Astrocyte of the hippocampus (primary cell): ENCODE results near the gene RBM33.
"Not testable (repeated sequence)": the region's sequence is repeated elsewhere in the genome, so short reads cannot be mapped to it uniquely, and the experiment has no call there.

Experiments
- DNase-seq: peaks from one replicate; pipeline ENCODE4 v3.0.0; 2011; ENCODE audit warnings: low read depth, low spot score

The RBM33 gene

DNA sequence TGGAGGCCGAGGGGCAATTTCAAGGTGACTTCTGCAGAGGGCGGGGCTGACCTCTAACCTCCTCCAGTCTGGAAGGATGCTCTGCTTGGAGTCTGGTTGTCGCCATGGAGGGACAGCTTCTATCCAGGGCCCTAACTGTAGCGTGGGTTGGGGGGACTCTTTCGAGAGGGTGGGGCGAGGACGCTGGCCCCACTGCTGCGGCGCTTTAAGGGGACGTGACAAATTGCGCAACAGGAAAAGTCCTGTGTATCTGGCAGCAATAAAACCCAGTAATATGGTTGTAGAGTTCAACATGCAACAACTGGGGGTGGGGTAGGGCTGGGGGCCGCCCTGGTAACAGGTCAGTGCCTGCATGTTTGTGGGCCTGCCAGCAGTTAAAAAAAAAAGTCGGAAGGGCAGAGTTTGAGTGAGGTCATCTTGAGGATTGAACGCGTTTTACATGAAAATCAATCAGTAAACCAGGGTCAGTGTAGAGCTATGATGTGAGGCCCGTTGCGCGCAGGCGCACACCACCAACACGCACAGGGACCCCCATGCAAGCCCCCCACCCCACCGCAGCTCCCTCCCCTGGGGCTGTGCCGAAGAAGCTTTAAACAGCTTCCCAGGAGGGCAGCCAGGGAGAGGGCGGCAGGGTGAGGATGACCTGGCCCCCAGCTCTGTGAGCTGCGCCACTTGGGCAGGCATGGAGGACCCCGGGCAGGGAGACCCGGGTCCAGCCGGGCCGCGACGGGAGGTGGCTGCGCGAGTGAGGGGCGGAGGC is 163.5 kb downstream of the RBM33 start:
- DNase-seq = no peak

DNA sequence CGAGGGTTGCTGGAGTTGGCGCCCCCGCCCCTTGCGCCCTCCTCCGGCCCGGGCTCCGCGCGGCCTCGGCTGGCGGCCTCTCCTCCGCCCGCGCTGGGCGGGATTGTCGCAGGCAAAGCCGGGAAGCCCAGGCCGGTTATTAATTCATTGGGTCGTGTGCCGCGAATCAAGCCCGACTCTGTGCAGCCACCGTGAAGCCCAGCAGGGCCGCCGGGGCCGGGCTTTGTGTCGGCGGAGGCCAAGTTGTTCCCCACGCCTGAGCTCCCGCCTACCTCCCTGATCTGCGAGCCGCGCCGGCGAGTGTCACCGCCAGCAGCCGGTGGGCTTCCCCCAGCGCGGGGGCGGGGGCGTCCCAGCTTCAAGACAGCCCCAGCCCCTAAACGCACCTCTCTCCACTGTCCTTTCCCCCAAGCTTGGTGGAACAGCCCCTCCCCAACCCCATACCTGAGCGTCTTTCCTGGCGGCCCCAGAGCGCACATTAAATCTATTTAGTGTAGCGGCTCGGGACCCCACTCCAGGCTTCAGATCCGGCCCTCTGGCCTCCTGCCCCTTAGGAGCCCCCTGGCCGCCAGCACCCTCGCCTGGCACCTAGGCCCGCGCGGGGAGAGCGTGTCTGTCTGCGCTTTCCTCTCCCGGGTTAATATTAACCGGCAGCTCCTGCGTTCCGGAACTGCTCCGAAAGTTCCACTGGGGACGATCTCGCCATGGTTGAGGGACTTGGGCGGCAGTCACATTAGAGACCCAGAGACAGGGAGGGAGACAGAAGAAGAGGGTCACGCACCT is 164.3 kb downstream of the RBM33 start:
- no peak for DNase-seq

DNA sequence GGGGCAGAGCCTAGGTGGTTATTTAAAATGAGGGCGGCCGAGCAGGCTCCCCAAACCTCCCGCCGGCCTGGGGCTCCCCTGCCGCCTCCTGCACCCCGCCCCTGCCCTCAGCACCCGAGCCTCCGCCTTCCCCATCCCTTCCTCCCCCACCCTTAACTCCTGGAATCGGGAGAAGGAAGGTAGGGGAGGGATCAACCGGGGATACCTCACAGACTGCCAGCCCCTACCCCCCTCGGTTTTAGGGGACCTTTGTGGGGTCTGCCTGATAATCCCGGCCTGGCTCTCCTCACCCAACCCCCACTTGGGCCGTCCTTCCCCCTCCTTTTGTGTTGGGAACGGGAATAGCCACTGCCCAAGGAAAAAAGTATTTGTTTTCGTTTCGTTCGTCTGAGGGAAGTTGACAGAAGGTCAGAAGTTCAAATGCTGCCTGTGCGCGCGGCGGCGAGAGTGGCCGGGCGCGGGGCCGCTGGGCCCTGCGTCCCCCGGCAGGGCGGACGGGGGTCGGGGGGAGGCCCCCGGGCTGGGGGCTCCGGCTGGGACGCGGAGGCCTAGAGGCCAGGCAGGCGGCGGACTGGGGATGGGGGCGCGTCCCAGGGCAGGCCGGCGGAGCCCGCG is 165.0 kb downstream of the RBM33 start:
- no peak for DNase-seq

DNA sequence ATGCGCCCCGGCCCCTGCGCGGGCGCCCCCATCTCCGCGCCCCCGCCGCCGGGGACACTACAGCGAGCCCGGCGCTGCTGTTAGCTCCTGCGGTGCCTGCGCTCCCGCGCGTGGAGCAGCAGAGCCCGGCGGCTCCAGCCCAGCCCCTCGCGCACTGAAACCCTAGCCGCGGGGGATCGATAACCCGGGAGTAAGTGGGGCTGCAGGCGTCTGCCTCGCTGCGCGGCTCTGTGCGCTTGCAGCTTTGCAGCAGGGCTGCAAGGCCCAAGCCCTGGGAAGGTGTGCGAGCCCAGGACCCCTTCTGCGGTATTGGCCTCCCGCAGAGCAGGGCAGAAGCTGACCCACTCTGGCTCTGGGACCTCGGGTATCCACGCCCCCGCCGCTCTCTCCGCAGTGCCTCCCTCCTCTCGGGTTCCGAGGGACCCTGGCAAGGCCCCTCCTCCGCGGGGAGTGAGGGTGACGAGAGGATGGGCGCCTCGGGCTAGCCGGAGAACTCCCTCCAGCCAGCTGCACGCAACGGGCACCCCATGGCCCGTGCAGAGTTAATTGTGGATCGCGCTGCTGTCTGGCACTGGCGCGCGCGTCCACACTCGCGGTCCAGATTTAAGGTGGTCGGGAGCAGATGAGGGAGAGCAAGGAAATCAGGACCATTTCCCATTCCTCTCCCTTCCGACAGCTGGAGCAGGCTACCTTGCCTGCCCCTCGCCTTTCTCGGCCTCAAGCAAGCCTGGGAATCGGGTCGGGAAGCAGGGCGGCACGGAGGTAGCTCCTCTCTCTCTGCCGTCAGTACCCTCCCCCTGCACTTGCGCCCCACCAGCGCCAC is 165.7 kb downstream of the RBM33 start:
- no peak for DNase-seq

DNA sequence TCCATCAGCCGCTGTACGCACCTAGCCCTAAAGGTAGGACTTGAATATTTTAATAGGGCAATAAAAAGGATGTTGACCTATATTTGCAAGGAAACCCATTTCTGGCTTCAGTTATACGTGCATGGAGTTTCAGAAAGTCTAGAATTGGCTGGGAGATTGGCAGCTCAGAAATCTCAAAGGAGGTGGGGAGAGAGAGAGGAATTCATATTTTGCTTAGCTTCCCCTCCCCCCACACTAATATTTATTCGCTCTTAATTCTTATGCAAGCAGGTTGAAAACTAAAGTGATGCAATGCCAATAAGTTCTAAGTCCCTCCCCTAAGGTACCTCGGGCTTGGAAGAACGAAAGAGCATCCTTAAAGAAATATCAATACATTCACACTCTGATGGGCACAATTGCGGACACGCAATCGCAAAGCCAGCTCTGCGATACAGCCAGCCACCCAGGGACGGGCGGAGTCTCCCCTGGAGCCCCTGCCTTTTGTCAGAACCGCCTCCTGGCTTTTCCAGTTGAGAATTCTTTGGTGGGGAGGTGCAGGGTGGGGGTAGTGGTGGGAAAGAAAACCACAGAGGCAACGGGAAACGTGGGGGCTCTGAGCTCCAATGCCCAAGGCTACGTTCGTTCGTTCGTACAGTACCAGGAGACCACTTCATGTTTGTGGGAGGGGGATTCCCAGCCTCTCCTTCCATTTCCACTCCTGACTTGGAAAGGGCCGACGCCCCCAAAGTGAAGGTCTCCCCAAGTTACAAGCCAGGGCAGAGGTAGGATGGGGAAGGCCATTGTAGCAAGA is 166.5 kb downstream of the RBM33 start:
- no peak for DNase-seq

DNA sequence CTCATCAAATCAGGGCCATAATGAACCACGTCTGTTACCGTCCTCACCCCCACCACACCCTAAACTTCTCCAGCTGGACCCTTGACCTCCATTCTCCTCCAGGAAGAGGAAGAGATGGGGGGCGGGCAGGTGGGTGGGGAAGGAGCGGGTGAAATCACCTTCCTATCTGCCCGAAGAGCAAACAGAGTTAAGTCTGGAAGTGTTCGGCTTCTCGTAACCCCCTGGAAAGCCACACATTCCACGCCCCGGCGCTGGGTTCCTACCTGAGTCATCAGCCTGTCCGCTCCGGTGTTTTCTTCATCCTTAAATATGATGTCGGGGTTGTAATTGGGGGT is 167.1 kb downstream of the RBM33 start:
- no peak for DNase-seq

DNA sequence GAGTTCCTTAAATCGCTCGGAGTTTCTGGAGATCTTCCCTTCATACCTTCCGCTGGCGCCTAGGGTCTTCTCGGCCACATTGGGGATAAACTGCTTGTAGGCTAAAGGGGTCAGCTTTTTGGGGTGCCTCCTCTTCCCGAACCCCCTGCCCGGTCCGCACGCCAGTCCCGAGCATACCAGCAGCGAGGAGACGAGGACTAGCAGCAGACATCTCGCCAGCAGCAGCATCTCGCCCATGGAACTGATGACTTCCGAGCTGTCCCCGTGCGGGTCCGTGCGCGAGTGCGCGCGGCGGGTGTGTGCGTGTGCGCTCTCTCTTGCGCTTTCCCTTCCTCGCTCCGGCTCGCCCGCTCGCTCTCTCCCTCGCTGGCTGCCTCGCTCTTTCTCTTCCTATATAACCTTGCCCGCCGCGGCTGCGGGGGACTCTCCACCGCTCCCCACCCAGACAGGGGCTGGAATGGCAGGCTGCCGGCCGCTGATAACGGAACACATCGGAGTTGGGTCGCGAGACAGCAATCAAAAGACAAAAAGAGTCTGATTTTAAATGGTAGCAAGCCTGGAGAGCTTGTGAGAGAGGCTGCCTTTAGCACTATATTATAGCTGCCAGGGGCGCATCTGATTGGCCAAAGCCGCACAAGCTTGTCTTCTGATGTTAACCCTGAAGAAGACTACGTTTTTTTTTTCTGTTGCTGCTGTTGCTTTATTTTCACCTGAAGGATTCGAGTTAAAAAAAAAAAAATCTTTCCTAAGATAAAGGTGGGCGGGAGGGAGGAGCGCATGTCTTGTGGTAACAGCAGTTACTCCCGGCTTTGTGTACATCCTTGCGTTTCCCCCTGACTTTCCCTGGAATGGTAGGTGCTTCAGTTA is 167.7 kb downstream of the RBM33 start, which contains the start of gene SHH:
Gene SHH, minus strand, starts transcription at position 569 of the 867 bp plus-strand sequence. Its CDS starts 341 bp downstream, at position 228.
- peak; percentile 48 for DNase-seq

DNA sequence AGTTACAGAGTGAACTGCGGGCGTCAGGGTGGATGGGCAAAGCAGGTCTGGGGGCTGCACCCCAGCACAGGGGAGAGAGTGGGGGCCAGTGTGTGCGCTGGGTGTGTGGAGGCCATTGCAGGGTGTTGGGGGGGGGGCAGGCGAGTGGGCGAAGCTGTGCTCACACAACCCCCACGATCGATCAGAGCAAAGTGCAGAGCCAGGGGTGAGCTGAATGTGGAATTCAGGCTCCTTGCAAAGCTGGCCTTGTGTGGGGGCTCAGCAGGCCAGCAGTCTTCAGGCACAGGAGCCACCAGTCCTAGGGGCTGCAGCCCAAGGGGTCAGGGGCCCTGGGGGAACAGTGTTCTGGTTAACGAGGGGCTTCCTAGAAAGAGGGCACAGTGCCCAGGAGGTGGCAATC is 168.7 kb downstream of the RBM33 start:
- DNase-seq = no peak

DNA sequence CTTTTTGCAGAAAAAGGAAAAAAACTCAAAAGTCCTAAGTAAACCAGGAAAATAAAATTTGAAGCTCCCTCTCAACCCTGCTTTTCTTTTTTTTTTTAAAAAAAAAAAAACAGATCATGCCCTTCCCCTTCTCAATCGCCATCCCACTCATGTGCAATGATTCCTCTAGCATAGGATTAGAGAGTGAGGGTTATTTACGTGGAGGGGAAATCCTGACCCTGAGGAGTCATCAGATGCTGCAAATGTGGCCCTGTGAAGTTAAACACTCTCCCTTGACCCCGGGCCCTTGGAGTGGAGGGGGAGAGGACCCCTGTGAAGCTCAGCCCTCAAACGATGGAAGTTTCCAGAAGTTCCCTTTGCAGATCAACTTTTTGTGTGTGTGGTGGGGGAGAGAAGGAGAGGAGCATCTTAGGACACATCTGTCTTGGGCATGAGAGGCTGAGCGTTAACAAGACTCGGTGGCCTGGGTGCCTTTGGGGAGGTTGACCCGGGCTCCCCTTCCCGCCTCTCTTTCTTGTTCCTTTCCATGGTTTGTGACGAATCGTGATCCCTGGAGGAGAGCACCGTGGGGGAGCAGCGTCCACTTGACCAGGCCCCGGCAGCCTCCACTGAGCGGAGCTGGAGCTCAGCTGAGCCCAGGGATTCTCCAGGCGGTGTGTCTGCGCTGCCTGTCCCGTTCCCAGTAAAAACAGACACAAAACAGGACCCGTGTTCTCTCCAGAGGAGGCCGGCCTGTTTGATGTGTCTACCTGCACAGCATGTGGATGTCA is 169.3 kb downstream of the RBM33 start:
- DNase-seq = no peak

DNA sequence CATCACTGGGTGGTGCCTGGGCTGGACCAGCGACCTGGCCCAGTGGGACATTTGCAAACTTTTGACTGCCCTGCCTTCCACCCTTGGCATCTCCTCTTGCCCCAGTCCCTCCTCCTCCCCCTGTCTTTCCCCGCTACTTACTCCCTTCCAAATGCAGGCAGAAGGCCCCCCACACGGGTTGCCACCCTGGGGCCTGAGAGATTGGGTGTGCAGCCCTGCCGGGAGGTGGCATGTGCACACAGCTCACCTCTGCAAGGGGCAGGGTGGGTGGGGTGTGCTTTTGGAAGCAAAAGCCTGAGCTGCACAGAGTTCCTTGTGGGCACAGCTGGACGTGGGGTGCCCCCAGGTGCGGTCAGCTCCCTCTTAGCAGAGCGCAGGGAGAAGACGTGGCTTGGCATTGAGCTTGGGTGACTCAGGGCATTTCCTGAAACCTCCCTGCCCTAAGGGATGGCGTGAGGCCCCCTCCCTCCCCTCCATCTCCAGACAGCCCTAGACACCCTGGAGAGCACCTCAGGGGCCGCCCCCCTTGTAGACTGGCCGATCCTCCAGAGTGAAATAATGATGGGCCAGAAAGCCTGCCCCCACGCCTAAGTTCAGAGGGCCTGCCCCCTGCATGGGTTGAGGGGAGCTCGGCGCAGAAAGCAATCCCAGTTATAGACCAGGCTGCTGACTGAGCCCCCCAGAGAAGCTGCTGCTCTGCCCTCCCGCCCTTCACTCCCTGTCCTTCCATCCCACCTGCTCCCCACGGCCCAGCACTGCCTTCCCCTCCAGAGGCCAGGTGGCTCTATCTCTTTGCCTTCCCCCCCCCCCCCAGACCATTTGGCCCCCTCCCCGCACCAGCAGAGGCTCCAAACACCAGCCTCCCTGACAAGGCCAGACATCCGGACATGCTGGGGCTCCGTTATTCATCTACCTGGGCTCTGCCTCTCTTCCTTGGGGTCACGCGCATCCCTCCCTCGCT is 170.1 kb downstream of the RBM33 start:
- no peak for DNase-seq

DNA sequence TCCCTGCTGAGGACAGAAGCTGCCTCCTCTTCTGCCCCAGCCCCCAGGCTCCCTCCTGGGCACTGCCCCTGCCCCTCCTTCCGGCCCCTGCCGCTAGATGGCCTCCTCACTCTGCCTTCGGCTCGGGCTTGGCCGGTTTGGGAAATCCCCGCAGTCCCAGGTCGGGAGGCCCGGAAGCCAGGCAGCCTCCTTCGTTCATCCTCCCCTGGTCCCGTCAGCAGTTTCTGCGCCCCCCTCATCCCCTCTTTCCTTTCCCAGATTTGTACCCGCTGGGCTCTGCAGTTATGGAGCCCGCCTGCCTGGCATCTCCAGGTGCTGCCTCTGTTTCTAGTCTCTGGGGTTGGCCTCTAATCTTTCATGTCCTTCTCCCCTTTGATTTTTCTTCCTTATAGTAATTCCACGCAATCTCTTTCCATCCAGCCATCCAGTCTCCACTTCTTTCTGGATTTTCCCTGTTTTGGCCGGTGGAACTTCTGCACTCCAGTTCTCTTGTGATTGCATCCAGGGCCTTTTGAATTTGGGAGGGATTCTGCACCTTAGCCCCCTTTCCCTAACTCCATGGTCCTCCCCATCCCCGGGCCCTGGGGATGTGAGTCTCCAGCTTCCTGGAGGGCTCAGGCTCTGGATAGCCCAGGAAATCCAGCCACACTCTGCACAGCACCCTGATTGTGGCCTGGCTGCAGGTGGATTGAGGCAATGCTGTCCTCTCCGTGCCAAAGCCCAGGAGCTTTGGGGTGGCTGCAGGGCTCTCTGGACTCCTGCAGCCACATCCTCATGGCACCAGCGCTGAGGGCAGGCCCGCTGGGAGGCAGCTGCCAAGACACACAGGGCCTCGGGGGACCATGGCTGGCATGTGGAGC is 171.1 kb downstream of the RBM33 start:
- DNase-seq = peak; percentile 84

DNA sequence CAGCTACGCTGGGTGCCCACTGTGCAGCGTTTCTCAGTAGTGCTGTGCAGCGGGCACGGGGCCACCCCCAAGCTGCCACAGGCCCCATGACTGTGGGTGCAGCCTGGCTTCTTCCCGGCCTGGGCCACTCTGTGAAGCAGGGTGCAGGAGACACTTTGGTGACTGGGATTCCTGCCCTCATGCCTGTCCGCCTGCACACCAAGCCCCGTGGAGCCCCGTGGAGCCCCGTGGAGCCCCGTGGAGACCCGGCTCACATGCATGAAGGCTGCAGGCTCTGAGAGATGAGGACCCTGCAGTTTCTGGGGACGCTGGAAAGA is 171.7 kb downstream of the RBM33 start:
- DNase-seq = no peak

DNA sequence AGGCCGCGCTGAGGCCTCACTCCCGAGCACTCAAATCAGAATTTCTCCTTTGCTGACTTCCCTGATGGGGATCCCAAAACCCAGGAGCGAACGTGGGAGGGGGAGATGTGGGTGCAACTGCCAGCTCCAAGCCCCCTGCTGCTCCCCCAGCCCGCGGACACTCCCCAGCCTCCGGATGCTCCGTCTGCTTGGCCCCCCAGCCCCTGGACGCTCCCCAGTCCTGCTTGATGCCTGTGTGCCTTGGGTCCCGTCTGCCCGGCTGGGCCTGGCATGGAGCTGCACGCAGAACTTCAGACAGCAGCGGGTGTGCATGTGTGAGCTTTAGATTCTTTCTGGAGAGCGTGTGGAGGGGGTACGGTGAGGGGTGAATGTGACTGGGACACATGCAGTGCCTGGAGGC is 172.5 kb downstream of the RBM33 start:
- DNase-seq = no peak

DNA sequence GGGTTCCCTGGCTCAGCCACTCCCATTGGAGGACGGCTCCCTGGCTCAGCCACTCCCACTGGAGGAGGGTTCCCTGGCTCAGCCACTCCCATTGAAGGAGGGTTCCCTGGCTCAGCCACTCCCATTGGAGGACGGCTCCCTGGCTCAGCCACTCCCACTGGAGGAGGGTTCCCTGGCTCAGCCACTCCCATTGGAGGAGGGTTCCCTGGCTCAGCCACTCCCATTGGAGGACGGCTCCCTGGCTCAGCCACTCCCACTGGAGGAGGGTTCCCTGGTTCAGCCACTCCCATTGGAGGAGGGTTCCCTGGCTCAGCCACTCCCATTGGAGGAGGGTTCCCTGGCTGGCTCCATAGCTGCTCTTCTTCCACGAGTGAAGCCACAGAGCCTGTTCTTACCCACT is 173.1 kb downstream of the RBM33 start:
- not testable (repeated sequence) for DNase-seq

DNA sequence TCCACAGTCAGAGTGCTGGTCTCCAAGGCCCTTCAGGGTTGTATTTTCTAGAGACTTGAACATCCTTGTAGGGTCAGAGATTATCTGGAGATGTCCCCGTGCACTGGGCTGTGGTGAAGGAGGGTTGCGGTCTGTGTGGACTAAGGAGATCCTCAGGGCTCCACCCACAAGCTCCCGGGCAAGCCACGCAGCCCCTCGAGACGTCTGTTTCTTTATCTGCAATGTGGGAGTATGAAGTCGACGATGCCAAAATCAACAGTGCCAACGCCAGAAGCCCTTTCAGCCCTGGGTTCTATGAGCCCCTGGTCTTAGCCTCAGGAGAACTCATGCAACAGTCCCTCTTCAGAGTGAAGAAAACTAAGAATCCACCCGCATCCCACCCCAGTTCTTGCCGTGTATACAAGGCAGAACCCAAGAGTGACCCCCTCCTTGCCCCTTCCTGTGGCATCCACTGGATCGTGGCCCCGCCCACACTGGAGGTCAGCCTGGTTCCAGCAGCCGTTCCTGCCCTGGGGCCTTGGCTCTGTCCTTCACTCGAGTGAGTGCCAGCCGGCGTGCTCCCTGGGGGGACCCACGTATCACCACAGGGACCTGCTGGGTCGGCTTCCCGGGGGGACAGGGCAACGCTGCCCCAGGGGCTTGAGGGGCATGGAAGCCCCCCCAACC is 173.8 kb downstream of the RBM33 start:
- no peak for DNase-seq

DNA sequence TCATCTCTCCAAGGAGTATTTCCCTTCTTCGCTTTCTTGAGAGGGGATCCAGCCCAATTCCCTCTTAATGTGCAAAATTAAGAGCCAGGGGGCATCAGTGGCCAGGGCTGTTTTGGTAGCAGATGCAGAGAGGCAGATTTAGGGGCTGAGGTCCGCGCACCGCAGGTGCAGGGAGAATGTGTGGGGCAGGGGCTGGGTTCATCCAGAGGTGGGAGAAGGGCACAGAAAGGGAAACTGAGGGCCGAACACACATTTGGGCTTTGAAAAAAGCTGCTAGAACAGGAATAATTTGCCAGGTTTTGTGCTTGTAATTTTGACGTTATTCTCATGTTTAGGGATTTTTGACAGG is 174.3 kb downstream of the RBM33 start:
- DNase-seq = no peak

DNA sequence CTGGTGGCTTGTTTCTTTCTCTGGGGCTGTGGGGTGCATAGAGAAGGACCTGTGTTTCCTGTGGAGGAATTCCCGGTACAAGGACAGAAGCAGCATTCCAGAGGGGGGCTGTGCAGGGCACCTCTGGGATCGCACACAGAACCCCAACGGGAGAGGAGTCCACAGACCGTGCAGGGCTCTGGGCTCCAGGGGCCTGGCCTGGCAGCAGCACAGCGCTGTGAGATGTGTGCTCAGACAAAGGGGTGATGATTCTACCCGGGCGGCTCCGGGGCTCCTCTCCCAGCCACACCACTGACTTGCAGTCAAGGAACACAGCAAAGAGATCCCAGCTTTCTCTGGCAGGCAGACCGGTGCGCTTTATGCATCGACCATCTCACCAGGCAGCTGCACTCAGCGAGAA is 174.7 kb downstream of the RBM33 start:
- DNase-seq = no peak
